MG63 (cell line): Measurements from ENCODE around the gene DLGAP5. TPM values are rescaled to one million over a fixed set of nuclear protein-coding genes. Genes with fewer than 3 reads are reported as not detected.

Experiments
- DNase-seq: peaks from one replicate; pipeline ENCODE4 v3.0.0-alpha.2; 2020
- H3K27me3 ChIP-seq: fragments of 250-450 bp; sonication (Bioruptor Pico); 2 replicates; pipeline ENCODE4 v1.5.1; 2020; ENCODE audit warnings: mild to moderate bottlenecking, moderate library complexity
- H3K36me3 ChIP-seq: fragments of 250-450 bp; sonication (Bioruptor Pico); 2 replicates; pipeline ENCODE4 v1.5.1; 2020; ENCODE audit warnings: mild to moderate bottlenecking, moderate library complexity
- H3K4me3 ChIP-seq: fragments of 250-450 bp; sonication (Bioruptor Pico); 2 replicates; pipeline ENCODE4 v1.5.1; 2020; ENCODE audit warnings: mild to moderate bottlenecking, moderate library complexity
- H3K9me3 ChIP-seq: fragments of 250-450 bp; sonication (Bioruptor Pico); 2 replicates; pipeline ENCODE4 v1.5.1; 2020; ENCODE audit warnings: mild to moderate bottlenecking, moderate library complexity
- total RNA-seq: library from RNA; depleted of rRNA; stranded (reverse); fragments of >200 nt; shearing (Covaris generic); gene quantifications from 2 replicates; pipeline ENCODE4 v1.2.3, GENCODE V29; 2014; ENCODE audit warnings: low replicate concordance

Gene DLGAP5
- total RNA-seq, 1 experiment from 2014 or later = 27.6 TPM

DNA sequence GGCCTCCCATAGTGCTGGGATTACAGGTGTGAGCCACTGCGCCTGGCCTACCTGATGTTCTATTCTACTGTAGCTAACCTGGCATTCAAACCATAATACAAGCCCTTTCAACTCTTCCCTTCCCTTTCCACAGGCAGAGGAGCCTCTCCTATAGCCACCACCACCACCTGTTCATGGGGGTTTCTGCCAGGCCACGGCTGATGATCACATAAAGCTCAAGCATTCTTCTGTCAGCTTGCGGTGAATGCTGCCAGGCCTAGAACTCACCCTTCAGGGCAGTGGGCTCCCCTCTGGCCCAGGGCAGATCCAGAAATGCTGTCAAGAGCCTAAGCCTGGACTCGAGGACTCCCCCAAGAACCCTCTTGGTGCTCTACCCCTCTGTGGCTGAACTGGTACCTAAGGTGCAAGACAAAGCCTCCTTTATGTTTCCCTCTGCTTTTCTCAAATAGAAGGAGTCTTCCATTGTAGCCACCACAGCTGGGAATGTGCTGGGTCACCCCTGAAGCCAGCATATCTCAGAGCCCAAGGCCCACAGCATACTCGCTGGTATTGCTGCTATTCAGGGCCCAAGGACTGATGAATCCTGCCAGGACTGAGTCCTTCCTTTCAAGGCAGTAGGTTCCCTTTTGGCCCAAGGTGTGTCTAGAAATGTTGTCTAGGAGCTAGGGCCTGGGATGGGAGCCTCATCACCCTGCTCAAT, 3.4 kb upstream of the DLGAP5 start:
- no peak for DNase-seq
- Histone ChIP-seq H3K27me3 (no peaks in the 10 kb centered on the region), H3K4me3 (no peak overlapping the region), H3K36me3 (no peaks in the 10 kb centered on the region), H3K9me3 (no peaks in the 10 kb centered on the region)

DNA sequence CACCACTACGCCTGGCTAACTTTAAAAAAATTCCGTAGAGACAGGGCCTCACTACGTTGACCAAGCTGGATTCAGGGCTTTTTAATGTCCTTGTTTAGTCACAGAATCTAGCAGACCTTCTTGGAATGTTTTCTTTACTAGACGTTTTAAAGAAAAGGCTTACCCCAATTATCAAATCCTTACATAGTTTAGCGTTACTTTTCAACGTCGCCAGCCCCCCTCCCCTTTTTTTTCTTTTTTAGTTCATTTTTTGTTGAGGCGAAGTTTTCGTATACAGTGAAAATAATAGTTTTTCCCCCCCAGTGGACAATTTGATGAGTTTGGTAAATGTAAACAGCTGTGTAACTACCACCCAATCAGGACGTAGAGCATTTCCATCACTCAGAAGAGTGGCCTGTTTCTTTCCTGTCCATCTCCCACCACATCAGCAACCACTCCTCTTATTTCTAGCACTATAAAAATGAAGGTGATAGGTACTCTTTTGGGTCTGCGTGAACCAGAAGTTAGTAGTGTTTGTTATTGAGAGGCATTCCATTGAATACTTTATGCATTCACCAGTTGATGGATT, 753 bp upstream of the DLGAP5 start:
- Histone ChIP-seq H3K9me3 (no peaks in the 10 kb centered on the region), H3K36me3 (peaks cover 4% of the 10 kb centered on the region), H3K4me3 (peak overlapping the region; percentile 80), H3K27me3 (no peaks in the 10 kb centered on the region)
- no peak for DNase-seq

DNA sequence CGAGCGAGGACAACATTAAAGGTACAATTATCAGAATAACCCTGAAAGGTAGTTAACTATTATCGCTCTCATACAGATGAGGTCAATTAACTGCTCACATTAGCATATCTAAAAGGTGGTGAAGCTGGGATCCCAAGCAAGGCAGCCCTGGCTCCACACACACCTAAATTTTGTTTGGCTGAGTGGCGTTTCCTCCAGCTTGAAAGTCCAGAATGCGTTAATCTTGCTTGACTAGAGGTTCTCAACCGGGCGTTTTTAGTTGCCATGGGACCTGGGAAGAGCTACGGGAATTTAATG, 531 bp downstream of the DLGAP5 start:
- Histone ChIP-seq H3K4me3 (peak overlapping the region; percentile 80), H3K9me3 (no peaks in the 10 kb centered on the region), H3K27me3 (no peaks in the 10 kb centered on the region), H3K36me3 (peaks cover 4% of the 10 kb centered on the region)
- no peak for DNase-seq

DNA sequence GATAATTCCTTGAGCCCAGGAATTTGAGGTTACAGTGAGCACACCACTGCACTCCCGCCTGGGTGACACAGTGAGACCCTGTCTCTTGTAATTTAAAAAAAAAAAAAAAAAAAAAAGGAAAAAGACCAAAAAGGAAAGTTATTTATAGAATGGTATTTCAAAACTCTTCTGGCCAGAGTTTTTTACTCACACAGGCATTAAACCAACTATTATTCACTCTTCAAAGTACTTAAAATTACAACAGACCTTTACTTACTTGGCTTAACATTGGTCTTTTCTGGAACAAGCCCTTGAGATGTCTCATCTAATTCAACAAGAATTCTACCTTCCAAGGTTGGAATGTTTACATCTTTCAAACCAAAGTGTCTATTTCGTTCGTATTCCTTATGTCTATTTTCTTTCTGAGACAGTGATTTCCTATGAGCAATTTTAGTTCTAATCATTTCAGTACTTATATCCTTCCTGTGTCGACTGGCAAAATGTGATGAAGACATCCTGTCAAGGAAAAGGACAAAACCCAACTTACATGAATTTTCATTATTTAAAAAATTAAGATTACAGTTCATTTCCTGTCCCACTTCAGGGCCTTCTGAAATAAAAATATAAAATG, 2.6 kb downstream of the DLGAP5 start:
- H3K27me3 ChIP-seq = no peaks in the 10 kb centered on the region
- DNase-seq = no peak
- H3K36me3 ChIP-seq = peaks cover 4% of the 10 kb centered on the region
- no peaks in the 10 kb centered on the region for H3K9me3 ChIP-seq
- H3K4me3 ChIP-seq = no peak overlapping the region

DNA sequence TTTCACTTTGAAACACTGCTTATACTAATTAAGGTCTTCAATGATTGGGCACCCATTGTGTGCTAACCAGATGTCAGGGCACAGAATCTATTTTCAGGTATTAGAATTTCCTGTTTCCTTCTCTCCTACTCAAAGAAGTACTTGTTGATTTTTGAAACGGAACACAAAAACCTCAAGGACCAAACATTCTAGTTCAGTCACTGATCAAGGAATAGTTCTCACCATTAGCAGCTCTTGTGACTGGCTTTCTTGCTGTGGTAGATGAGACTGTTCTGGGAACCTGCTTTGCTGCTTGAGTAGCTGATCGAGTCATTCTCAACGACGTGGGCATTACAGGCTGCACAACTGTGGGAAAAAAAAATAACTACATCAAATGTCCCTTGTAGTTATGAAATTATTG, 11.0 kb downstream of the DLGAP5 start:
- no peak for DNase-seq
- peaks cover 51% of the 10 kb centered on the region for H3K36me3 ChIP-seq
- H3K27me3 ChIP-seq = no peaks in the 10 kb centered on the region
- H3K9me3 ChIP-seq = no peaks in the 10 kb centered on the region
- H3K4me3 ChIP-seq = no peak overlapping the region

DNA sequence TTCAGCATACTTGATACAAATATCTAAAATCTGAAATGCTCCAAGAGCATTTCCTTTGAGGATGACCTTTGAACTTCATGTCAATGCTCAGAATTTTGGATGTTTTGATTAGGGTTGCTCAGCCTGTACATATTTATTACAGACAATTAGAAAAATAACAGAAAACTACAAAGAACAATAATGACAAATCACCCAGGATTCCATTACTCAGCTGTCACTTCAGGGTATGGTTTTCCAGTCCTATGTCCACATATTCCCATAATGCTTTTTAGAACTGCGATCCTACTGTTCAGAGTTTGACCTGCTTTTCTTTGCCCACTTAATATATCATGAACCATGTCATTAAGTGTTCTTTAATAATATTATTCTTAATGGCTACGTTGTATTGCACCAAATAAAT, 11.4 kb downstream of the DLGAP5 start:
- Histone ChIP-seq H3K4me3 (no peak overlapping the region), H3K27me3 (no peaks in the 10 kb centered on the region), H3K9me3 (no peaks in the 10 kb centered on the region), H3K36me3 (peaks cover 56% of the 10 kb centered on the region)
- no peak for DNase-seq

DNA sequence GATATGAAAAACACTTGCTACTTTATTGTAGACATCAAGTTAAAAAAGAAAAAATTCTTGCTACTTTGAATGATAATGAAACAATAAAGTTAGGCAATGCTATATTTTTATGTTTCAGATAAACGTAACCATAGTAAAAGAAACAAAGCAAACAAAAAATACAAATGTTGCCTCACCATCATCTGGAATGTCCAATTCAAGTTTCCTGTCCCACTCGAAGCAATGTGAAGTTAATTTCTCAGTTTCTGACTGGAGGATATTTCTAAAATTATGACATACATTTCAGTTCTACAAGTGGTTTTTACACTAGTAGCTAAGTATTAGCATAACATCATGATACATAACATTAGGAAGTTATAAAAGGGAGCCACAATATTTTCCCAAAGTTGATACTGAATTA, 20.9 kb downstream of the DLGAP5 start:
- H3K36me3 ChIP-seq = peaks cover 21% of the 10 kb centered on the region
- H3K9me3 ChIP-seq = no peaks in the 10 kb centered on the region
- no peak for DNase-seq
- H3K27me3 ChIP-seq = no peaks in the 10 kb centered on the region
- H3K4me3 ChIP-seq = no peak overlapping the region

DNA sequence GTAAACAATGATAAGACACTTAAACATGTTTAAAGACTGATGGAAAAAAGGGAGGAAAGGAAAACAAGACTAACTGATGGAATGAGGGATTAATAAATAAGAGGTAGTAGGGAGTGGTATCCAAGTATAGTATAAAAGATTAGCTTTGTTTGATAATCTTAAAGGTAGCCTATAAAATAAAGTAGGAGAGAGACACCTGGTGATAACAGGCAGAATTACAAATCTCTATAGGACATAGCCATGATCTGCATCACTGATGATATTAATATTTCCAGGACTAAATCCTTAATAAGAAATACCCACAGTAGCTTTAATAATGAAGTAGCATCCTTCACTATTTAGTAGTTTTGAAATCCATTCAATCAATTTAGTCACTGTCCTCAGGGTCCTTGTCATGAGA, 30.4 kb downstream of the DLGAP5 start:
- H3K4me3 ChIP-seq = no peak overlapping the region
- peaks cover 11% of the 10 kb centered on the region for H3K36me3 ChIP-seq
- H3K9me3 ChIP-seq = no peaks in the 10 kb centered on the region
- no peaks in the 10 kb centered on the region for H3K27me3 ChIP-seq
- DNase-seq = no peak

DNA sequence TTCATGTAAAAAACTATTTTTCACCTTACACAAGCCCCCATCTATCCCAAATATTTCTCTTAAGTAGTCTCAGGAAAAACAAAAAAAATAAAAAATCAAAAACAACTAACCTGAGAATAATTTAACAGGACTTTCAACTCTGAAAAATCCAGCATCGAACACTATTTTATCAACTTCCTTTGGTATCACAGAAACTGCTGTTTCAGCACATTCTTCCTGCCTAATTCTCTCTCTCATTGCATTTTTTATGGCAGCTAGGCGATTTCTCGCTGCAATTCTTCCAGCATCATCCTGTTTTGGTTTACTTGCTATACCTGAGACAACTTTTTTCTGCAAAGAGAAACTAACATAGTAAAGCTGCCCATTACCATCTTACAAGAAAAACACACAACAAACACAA, 33.0 kb downstream of the DLGAP5 start:
- no peak for DNase-seq
- Histone ChIP-seq H3K36me3 (peaks cover 16% of the 10 kb centered on the region), H3K9me3 (no peaks in the 10 kb centered on the region), H3K4me3 (no peak overlapping the region), H3K27me3 (no peaks in the 10 kb centered on the region)

DNA sequence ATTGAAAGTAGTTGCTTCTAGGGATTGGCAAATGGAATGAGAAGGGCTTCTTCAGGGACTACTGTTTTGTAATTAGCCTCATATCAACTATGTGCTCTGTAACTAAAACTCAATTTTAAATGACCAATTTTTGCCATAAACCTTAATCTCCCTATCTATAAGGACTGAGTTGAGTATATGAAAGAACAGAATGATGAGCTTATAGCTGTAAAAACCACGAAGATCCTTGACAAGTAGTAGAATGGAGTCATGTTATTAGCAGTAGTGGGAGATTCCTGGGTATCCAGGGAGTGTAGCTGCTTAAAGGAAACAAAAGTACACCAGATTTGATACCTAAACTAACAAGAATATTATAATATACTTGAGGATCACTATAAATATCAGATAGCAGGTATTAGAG, 34.3 kb downstream of the DLGAP5 start:
- Histone ChIP-seq H3K9me3 (no peaks in the 10 kb centered on the region), H3K36me3 (peaks cover 16% of the 10 kb centered on the region), H3K27me3 (no peaks in the 10 kb centered on the region), H3K4me3 (no peak overlapping the region)
- DNase-seq = no peak

DNA sequence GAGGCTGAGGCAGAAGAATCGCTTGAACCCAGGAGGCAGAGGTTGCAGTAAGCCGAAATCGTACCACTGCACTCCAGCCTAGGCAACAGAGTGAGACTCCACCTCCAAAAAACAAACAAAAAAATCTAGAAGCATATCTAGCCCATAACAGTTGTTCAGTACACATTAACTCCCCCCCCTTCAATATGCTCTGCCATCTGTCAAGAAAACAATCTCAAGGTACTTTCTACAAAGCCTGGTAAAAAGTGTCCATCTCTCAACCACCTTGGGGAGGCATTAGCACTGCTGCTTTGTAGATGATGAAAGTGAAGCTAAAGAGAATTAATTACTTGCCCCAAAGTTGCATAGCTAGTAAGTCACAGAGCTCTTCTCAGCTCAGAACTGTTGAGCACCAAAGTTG, 37.4 kb downstream of the DLGAP5 start:
- Histone ChIP-seq H3K9me3 (no peaks in the 10 kb centered on the region), H3K4me3 (no peak overlapping the region), H3K27me3 (no peaks in the 10 kb centered on the region), H3K36me3 (peaks cover 18% of the 10 kb centered on the region)
- DNase-seq = no peak

DNA sequence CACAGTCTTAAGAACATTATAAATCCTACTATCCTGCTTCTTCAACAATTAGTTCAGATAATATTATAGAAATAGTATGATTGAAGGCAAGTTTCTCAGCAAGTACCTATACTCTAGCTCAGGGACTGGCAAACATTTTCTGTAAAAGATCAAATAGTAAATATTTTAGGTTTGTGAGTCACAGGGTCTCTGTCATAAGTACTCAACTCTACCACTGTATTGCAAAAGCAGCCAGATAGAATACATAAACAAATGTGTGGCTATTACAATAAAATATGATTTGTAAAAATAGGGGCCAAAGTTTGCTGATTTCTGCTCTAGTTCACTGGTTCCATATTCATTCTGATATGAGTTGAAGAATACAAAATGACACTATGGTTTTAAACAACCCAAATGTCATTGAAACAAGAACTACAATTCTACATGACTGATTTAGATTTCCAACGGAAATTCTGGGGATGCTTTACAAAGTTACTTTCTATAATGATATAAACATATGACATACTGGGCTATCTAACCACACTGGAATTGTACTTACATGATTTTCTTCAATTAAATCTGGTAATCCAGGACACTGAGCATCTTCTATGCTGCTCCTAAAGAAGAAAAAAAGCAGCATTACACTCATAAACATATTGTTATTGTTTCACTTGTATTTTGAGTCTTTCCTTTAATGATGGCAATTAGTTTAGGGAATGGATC, 39.2 kb downstream of the DLGAP5 start:
- no peak for DNase-seq
- no peaks in the 10 kb centered on the region for H3K27me3 ChIP-seq
- no peak overlapping the region for H3K4me3 ChIP-seq
- peaks cover 21% of the 10 kb centered on the region for H3K36me3 ChIP-seq
- H3K9me3 ChIP-seq = no peaks in the 10 kb centered on the region

DNA sequence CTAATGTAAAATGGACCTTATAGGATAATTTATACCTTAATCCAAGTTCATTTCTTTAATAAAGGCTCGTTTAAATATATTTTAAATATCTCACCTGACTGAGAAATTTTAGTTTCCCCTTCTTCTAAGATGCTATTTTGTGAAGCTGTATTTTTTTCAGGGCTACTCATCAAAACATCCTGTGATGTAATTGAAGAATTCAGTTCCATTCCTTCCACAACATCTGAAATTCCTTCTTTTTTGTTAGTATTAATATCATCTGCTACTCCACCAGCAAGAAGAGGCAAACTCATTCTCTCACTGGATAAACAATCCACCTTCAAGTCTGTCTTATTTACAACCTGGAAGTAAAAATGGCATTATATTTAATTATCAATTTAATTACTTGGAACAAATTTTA, 39.8 kb downstream of the DLGAP5 start:
- no peak for DNase-seq
- Histone ChIP-seq H3K27me3 (no peaks in the 10 kb centered on the region), H3K36me3 (peaks cover 27% of the 10 kb centered on the region), H3K4me3 (no peak overlapping the region), H3K9me3 (no peaks in the 10 kb centered on the region)

DNA sequence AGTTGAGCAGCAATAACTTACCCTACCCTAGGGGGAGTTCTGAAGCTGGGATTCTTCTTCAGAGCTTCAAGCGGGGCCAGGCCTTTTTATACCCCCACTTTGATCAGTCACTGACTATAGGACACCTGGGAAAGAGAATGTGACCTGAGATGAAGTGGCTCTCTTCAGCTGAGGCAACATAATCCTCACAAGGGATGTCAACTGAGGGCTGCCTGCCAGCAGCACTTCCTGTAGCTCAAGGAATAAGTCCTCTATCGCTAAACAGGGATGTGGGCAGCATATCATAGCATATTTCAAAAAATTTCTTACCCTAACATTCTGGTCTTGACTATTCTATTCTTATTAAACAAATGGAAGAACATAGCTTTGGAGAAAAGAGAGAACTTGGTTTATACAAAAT, 45.0 kb downstream of the DLGAP5 start:
- no peak overlapping the region for H3K4me3 ChIP-seq
- no peaks in the 10 kb centered on the region for H3K27me3 ChIP-seq
- H3K36me3 ChIP-seq = peaks cover 31% of the 10 kb centered on the region
- no peak for DNase-seq
- no peaks in the 10 kb centered on the region for H3K9me3 ChIP-seq

DNA sequence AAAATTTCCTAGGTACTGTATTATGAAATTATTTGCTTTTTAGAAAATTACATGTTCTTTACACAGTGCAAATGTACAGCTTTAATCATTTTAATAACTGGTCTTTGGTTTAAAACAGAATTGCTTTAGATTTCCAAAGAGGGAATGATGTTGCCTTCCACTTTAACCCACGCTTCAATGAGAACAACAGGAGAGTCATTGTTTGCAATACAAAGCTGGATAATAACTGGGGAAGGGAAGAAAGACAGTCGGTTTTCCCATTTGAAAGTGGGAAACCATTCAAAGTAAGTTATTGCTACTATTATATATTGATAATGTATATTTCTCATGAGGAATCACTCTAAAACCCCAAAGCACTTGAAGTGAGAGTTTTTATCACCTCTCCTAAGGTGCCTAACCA, 48.9 kb downstream of the DLGAP5 start:
- no peak for DNase-seq
- no peaks in the 10 kb centered on the region for H3K9me3 ChIP-seq
- H3K36me3 ChIP-seq = peaks cover 44% of the 10 kb centered on the region
- no peak overlapping the region for H3K4me3 ChIP-seq
- no peaks in the 10 kb centered on the region for H3K27me3 ChIP-seq

DNA sequence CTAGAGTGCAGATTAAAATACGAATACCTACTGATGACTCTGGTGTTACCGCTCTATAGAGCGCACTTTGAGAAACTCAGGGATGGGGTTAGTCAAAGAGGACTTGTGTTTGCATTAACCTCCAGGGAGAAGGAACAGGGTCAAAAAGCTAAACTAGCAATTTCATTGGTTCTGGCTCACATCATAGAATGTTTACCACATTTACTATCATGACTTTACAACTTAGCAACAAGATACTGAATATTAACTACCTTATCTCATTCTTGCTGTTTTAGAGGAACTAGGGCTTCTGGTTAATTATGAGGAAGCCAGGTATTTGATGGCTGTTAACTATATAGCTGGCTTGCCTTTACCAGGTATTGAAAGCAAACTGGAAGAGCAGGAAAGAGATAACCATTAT, 49.6 kb downstream of the DLGAP5 start:
- Histone ChIP-seq H3K4me3 (no peak overlapping the region), H3K36me3 (peaks cover 38% of the 10 kb centered on the region), H3K27me3 (no peaks in the 10 kb centered on the region), H3K9me3 (no peaks in the 10 kb centered on the region)
- no peak for DNase-seq

DNA sequence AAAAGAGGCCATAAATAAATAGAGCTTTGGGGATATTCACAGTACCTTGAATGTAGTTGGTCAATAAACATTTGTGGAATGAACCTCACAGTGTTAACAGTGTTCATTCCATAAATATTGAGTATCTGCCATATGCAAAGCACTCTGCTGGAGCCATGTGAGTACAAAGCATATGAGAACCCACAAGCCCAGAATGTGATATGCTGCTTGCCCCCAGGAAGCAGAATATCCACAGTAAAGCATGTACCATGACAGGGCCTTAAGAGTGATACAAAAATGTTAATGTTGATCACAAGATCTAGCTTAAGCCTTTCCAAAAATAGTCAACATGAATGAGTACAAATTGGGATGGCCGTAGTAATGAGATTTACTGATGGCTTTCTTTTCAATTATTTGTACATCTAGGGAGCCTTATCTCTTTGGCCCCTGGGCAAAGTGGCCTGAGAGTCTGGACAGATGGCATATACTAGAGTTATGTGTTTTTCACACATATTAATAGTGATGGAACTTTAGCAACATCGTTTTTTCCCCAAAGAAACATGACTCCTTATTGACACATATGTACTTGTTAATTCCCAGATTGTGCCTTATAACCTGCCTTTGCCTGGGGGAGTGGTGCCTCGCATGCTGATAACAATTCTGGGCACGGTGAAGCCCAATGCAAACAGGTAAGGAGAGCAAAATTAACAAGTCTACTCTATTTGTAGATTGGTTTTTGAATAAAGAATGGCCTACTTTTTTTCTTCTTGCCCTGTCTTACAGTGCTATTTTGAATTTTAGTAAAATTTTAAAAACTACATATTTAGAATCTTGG, 51.5 kb downstream of the DLGAP5 start:
- no peak overlapping the region for H3K4me3 ChIP-seq
- no peaks in the 10 kb centered on the region for H3K9me3 ChIP-seq
- peaks cover 26% of the 10 kb centered on the region for H3K36me3 ChIP-seq
- H3K27me3 ChIP-seq = no peaks in the 10 kb centered on the region
- DNase-seq = no peak
